ENCODE measurements around the gene TBCCD1.

Gene TBCCD1

DNA sequence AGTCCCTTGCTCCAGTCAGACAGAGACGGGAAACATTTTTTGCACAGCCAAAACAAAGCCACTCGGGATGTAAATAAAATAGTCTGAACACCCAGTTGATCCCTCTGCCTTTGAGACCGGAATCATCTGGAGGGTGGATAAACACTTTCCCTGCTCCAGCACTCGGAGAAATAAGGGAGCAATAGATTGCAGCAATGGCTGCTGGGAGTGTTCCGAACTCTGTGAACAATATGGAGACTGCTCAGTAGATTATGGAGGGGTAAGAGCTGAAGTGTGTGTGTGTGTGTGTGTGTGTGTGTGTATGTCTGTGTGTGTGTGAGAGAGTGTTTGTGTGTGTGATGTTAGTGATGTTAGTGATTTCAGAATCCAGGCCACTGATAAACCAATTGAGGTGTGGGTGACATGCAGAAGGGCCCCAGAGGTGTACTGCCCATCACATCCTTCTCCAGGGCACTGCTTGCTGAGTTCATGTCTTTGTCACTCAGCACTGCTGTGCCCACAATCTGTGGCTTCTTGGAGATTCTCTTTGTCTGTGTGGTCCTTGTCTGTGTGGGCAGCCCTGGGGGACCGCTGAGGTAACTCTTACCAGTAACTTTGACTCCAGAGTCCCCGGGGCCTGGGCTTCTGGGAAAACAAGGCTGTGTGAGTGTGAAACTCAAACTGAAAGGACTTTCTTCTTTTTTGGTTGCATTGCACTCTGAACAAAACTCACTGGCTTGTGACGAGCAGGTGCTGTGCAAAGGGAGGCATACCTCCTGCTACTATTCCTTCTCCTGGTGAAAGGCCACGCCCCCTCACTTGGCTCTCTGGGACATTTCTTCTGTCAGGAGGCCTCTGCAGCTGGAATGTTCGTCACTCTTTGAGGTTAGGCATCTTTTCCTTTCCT is 45.9 kb downstream of the TBCCD1 start:
- no peak overlapping the region for H4K91ac ChIP-seq (ENCODE audit: low read depth, low read length, poor library complexity)
- H3K4me3 ChIP-seq (ENCODE audit: low read length in 2 of 2) = no peak overlapping the region
- no peaks in the 10 kb centered on the region for H3K79me1 ChIP-seq (ENCODE audit: low read depth, low read length)
- peak overlapping the region; percentile 78 for H2AFZ ChIP-seq (ENCODE audit: low read length)
- H3K18ac ChIP-seq (ENCODE audit: low read length) = peak overlapping the region; percentile 32
- no peak overlapping the region for H3K14ac ChIP-seq (ENCODE audit: low read length)
- no peak for DNase-seq (ENCODE audit: low spot score)
- H3K9me3 ChIP-seq (replicated peaks in 1 of 2; ENCODE audit: control insufficient read depth in 2 of 2, insufficient read depth in 1 of 2, low read depth in 1 of 2, low read length in 2 of 2) = no peaks in the 10 kb centered on the region
- WGBS, 2 donors (ENCODE audit: extremely low coverage in 2 of 2, insufficient read length in 2 of 2, insufficient replicate concordance in 1 of 2) = no CpG with 5 or more reads among the region's 10 CpGs
- peaks cover 0 to 12% (median 0%) of the 10 kb centered on the region in 3 experiments for H3K27me3 ChIP-seq (ENCODE audit: control insufficient read depth in 3 of 3, insufficient read depth in 3 of 3, low read depth in 1 of 3, low read length in 3 of 3)
- H3K23ac ChIP-seq (ENCODE audit: low read depth, low read length, poor library complexity) = no peak overlapping the region
- no peak overlapping the region for H3K4ac ChIP-seq (ENCODE audit: low read length)
- H3K27ac ChIP-seq (replicated peaks; ENCODE audit: low read length) = no peak overlapping the region
- H2BK120ac ChIP-seq (ENCODE audit: low read depth, low read length) = no peak overlapping the region
- no peak overlapping the region for H2BK5ac ChIP-seq (ENCODE audit: low read length)
- peaks cover 9 to 15% of the 10 kb centered on the region in 2 donors for H3K4me1 ChIP-seq (ENCODE audit: control insufficient read depth in 2 of 2, insufficient read depth in 1 of 2, low read depth in 1 of 2, low read length in 2 of 2)
- no peak overlapping the region for H2BK15ac ChIP-seq (ENCODE audit: low read length)
- H3K36me3 ChIP-seq (replicated peaks in 1 of 2; ENCODE audit: control insufficient read depth in 2 of 2, insufficient read depth in 2 of 2, low read length in 2 of 2) = no peaks in the 10 kb centered on the region
- H2AK5ac ChIP-seq (ENCODE audit: low read depth, low read length) = peak overlapping the region; percentile 53
- H2BK12ac ChIP-seq (ENCODE audit: low read length) = no peak overlapping the region
- H3K4me2 ChIP-seq (ENCODE audit: insufficient read depth, low read length, poor library complexity, severe bottlenecking) = no peak overlapping the region
- no peak overlapping the region for H3K9ac ChIP-seq (ENCODE audit: low read depth, low read length, poor library complexity)
- no peak overlapping the region for H4K8ac ChIP-seq (ENCODE audit: low read depth, low read length)

DNA sequence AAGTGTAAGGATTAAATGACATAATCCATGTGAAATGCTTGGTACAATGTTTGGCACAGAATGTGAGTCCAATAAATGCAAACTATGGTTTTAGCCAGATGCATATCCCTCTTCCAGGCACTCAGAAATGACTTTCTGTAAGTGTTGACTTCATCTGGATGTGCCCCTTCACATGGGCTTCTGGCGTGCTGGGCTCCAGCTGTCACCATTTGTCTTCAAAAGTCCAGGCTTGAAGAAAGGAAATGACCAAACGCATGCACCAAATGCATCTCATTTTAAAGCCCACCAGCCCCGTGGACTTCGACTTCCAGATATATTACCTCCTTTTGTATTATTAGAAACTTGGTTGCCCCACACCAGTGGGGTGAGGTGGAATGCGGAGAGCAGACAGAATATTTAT is 46.7 kb downstream of the TBCCD1 start:
- Histone ChIP-seq H3K14ac (ENCODE audit: low read length) (no peak overlapping the region), H3K4me3 (ENCODE audit: low read length in 2 of 2) (no peak overlapping the region), H3K18ac (ENCODE audit: low read length) (no peak overlapping the region), H3K4me2 (ENCODE audit: insufficient read depth, low read length, poor library complexity, severe bottlenecking) (no peak overlapping the region), H3K4me1 (ENCODE audit: control insufficient read depth in 2 of 2, insufficient read depth in 1 of 2, low read depth in 1 of 2, low read length in 2 of 2) (peaks cover 9 to 15% of the 10 kb centered on the region in 2 donors), H4K8ac (ENCODE audit: low read depth, low read length) (no peak overlapping the region), H3K9ac (ENCODE audit: low read depth, low read length, poor library complexity) (no peak overlapping the region), H3K27me3 (ENCODE audit: control insufficient read depth in 3 of 3, insufficient read depth in 3 of 3, low read depth in 1 of 3, low read length in 3 of 3) (peaks cover 0 to 12% (median 0%) of the 10 kb centered on the region in 3 experiments), H3K9me3 (replicated peaks in 1 of 2; ENCODE audit: control insufficient read depth in 2 of 2, insufficient read depth in 1 of 2, low read depth in 1 of 2, low read length in 2 of 2) (no peaks in the 10 kb centered on the region), H3K23ac (ENCODE audit: low read depth, low read length, poor library complexity) (no peak overlapping the region), H2AK5ac (ENCODE audit: low read depth, low read length) (no peak overlapping the region), H2BK15ac (ENCODE audit: low read length) (no peak overlapping the region), H3K79me1 (ENCODE audit: low read depth, low read length) (no peaks in the 10 kb centered on the region), H2AFZ (ENCODE audit: low read length) (no peak overlapping the region), H3K36me3 (replicated peaks in 1 of 2; ENCODE audit: control insufficient read depth in 2 of 2, insufficient read depth in 2 of 2, low read length in 2 of 2) (no peaks in the 10 kb centered on the region), H2BK12ac (ENCODE audit: low read length) (no peak overlapping the region), H2BK120ac (ENCODE audit: low read depth, low read length) (no peak overlapping the region), H2BK5ac (ENCODE audit: low read length) (no peak overlapping the region), H3K4ac (ENCODE audit: low read length) (no peak overlapping the region), H4K91ac (ENCODE audit: low read depth, low read length, poor library complexity) (no peak overlapping the region), H3K27ac (replicated peaks; ENCODE audit: low read length) (no peak overlapping the region)
- DNase-seq (ENCODE audit: low spot score) = no peak
- no CpG with 5 or more reads among the region's 5 CpGs for WGBS, 2 donors (ENCODE audit: extremely low coverage in 2 of 2, insufficient read length in 2 of 2, insufficient replicate concordance in 1 of 2)

GRCh38 chr3:186519021-186519658 is 48.0 kb downstream of the TBCCD1 start:
- Histone ChIP-seq H3K27me3 (ENCODE audit: control insufficient read depth in 3 of 3, insufficient read depth in 3 of 3, low read depth in 1 of 3, low read length in 3 of 3) (peaks cover 0 to 12% (median 0%) of the 10 kb centered on the region in 3 experiments), H2BK5ac (ENCODE audit: low read length) (no peak overlapping the region), H2AFZ (ENCODE audit: low read length) (no peak overlapping the region), H3K4ac (ENCODE audit: low read length) (no peak overlapping the region), H3K79me1 (ENCODE audit: low read depth, low read length) (no peaks in the 10 kb centered on the region), H3K4me1 (ENCODE audit: control insufficient read depth in 2 of 2, insufficient read depth in 1 of 2, low read depth in 1 of 2, low read length in 2 of 2) (peaks cover 9 to 15% of the 10 kb centered on the region in 2 donors), H3K36me3 (replicated peaks in 1 of 2; ENCODE audit: control insufficient read depth in 2 of 2, insufficient read depth in 2 of 2, low read length in 2 of 2) (no peaks in the 10 kb centered on the region), H4K91ac (ENCODE audit: low read depth, low read length, poor library complexity) (no peak overlapping the region), H4K8ac (ENCODE audit: low read depth, low read length) (no peak overlapping the region), H3K9ac (ENCODE audit: low read depth, low read length, poor library complexity) (no peak overlapping the region), H2AK5ac (ENCODE audit: low read depth, low read length) (no peak overlapping the region), H3K23ac (ENCODE audit: low read depth, low read length, poor library complexity) (no peak overlapping the region), H3K4me2 (ENCODE audit: insufficient read depth, low read length, poor library complexity, severe bottlenecking) (no peak overlapping the region), H3K14ac (ENCODE audit: low read length) (no peak overlapping the region), H2BK15ac (ENCODE audit: low read length) (no peak overlapping the region), H3K9me3 (replicated peaks in 1 of 2; ENCODE audit: control insufficient read depth in 2 of 2, insufficient read depth in 1 of 2, low read depth in 1 of 2, low read length in 2 of 2) (no peaks in the 10 kb centered on the region), H2BK120ac (ENCODE audit: low read depth, low read length) (no peak overlapping the region), H3K4me3 (ENCODE audit: low read length in 2 of 2) (no peak overlapping the region), H2BK12ac (ENCODE audit: low read length) (no peak overlapping the region), H3K27ac (replicated peaks; ENCODE audit: low read length) (no peak overlapping the region), H3K18ac (ENCODE audit: low read length) (peak overlapping the region; percentile 50)
- no peak for DNase-seq (ENCODE audit: low spot score)
- no CpG with 5 or more reads among the region's 6 CpGs for WGBS, 2 donors (ENCODE audit: extremely low coverage in 2 of 2, insufficient read length in 2 of 2, insufficient replicate concordance in 1 of 2)

- no peak overlapping the region for H2AFZ ChIP-seq (ENCODE audit: low read length)
- no peak overlapping the region for H3K18ac ChIP-seq (ENCODE audit: low read length)
- no peak overlapping the region for H4K91ac ChIP-seq (ENCODE audit: low read depth, low read length, poor library complexity)
- DNase-seq (ENCODE audit: low spot score) = no peak
- no CpG with 5 or more reads among the region's 4 CpGs for WGBS, 2 donors (ENCODE audit: extremely low coverage in 2 of 2, insufficient read length in 2 of 2, insufficient replicate concordance in 1 of 2)
- no peak overlapping the region for H2BK5ac ChIP-seq (ENCODE audit: low read length)
- H3K36me3 ChIP-seq (replicated peaks in 1 of 2; ENCODE audit: control insufficient read depth in 2 of 2, insufficient read depth in 2 of 2, low read length in 2 of 2) = no peaks in the 10 kb centered on the region
- H3K14ac ChIP-seq (ENCODE audit: low read length) = no peak overlapping the region
- H3K23ac ChIP-seq (ENCODE audit: low read depth, low read length, poor library complexity) = no peak overlapping the region
- H4K8ac ChIP-seq (ENCODE audit: low read depth, low read length) = no peak overlapping the region
- no peak overlapping the region for H3K4me3 ChIP-seq (ENCODE audit: low read length in 2 of 2)
- no peak overlapping the region for H2BK15ac ChIP-seq (ENCODE audit: low read length)
- H3K9me3 ChIP-seq (replicated peaks in 1 of 2; ENCODE audit: control insufficient read depth in 2 of 2, insufficient read depth in 1 of 2, low read depth in 1 of 2, low read length in 2 of 2) = no peaks in the 10 kb centered on the region
- H3K4me1 ChIP-seq (ENCODE audit: control insufficient read depth in 2 of 2, insufficient read depth in 1 of 2, low read depth in 1 of 2, low read length in 2 of 2) = peaks cover 8 to 13% of the 10 kb centered on the region in 2 donors
- H3K27ac ChIP-seq (replicated peaks; ENCODE audit: low read length) = no peak overlapping the region
- no peaks in the 10 kb centered on the region for H3K79me1 ChIP-seq (ENCODE audit: low read depth, low read length)
- H3K27me3 ChIP-seq (ENCODE audit: control insufficient read depth in 3 of 3, insufficient read depth in 3 of 3, low read depth in 1 of 3, low read length in 3 of 3) = peaks cover 0 to 23% (median 0%) of the 10 kb centered on the region in 3 experiments
- no peak overlapping the region for H3K4ac ChIP-seq (ENCODE audit: low read length)
- no peak overlapping the region for H3K4me2 ChIP-seq (ENCODE audit: insufficient read depth, low read length, poor library complexity, severe bottlenecking)
- H2BK120ac ChIP-seq (ENCODE audit: low read depth, low read length) = no peak overlapping the region
- no peak overlapping the region for H2AK5ac ChIP-seq (ENCODE audit: low read depth, low read length)
- H2BK12ac ChIP-seq (ENCODE audit: low read length) = no peak overlapping the region
- H3K9ac ChIP-seq (ENCODE audit: low read depth, low read length, poor library complexity) = no peak overlapping the region
Measured at GRCh38 chr3:186517218-186517617, 49.9 kb downstream of the TBCCD1 start.

Measured in neuronal stem cell (in vitro differentiated cells).